Spleen (tissue), 7 donors: ENCODE measurements around the gene MRPL41.

Experiments used
- POLR2A ChIP-seq, 3 donors: fragments of 450-650 bp; IDR thresholded peaks; one replicate each; pipeline ENCODE4 v1.5.1; 2017; ENCODE audit warnings: antibody characterized with exemption in 3 of 3, mild to moderate bottlenecking in 1 of 3
- POLR2AphosphoS5 ChIP-seq, 3 donors: sonication (generic); formaldehyde crosslinking; IDR thresholded peaks; one replicate each; pipeline ENCODE4 v1.5.1; 2017; ENCODE audit warnings: antibody characterized with exemption in 3 of 3
- TF ChIP-seq, protein P1 (sequence below), 11 experiments: fragments of 200-600 bp in 7 of 11; fragments of 450-650 bp in 4 of 11; sonication (generic) in 4 of 11; IDR thresholded peaks in 8 of 11; conservative IDR thresholded peaks in 3 of 11; 1 replicate in 7 of 11; 2 replicates in 4 of 11; pipeline versions ENCODE4 v1.4.0 to v1.8.0; 2016 to 2021; ENCODE audit warnings: antibody characterized with exemption in 11 of 11, inconsistent platforms in 4 of 11, mild to moderate bottlenecking in 1 of 11
- donor health status: DM: no; HTN: no; CAD: no; lungs with moderate emphysema.
- donor health status: DM: no; HTN: no; CAD: no.
- donor health status: DM: no; HTN: no; CAD: no.

DNA sequence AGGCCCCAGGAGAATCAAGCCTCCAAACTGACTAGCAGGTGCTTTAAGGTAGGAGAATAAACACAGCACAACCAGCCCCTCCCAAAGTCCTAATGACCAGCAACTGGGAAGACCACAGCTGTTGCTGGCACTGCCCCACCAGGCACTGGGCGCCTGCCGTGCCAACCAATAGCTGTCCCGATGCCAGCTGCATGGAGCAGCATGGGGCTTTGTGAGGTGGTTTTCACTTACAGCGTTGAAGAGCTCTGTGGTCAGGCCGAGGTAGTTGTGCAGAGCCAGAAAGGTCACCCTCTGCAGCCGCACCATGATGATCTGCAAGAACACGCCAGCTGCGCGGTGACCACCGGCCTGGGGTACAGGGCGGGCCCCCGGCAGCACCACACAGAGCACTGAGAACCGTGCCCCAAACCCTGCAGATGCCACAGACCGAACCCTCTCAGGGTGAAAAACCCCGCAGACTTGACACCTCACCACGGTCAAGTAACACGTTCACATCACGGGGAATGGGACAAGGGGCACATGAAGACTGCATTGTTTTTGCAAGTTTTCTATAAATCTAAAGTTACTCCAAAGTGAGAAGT lies 30.2 kb upstream of the MRPL41 start:
- TF ChIP-seq, protein P1, sequence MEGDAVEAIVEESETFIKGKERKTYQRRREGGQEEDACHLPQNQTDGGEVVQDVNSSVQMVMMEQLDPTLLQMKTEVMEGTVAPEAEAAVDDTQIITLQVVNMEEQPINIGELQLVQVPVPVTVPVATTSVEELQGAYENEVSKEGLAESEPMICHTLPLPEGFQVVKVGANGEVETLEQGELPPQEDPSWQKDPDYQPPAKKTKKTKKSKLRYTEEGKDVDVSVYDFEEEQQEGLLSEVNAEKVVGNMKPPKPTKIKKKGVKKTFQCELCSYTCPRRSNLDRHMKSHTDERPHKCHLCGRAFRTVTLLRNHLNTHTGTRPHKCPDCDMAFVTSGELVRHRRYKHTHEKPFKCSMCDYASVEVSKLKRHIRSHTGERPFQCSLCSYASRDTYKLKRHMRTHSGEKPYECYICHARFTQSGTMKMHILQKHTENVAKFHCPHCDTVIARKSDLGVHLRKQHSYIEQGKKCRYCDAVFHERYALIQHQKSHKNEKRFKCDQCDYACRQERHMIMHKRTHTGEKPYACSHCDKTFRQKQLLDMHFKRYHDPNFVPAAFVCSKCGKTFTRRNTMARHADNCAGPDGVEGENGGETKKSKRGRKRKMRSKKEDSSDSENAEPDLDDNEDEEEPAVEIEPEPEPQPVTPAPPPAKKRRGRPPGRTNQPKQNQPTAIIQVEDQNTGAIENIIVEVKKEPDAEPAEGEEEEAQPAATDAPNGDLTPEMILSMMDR (IDR thresholded peaks at IDR 0.05 in 8 of 11, conservative IDR thresholded peaks at IDR 0.05 in 3 of 11) = no peak
- TF ChIP-seq POLR2A (IDR thresholded peaks at IDR 0.05) (no peak), POLR2AphosphoS5 (IDR thresholded peaks at IDR 0.05) (no peak)
